ENCODE data around the gene IPCEF1. TPM values are rescaled to one million over a fixed set of nuclear protein-coding genes. Genes with fewer than 3 reads are reported as not detected.
"Not testable (repeated sequence)": the region's sequence is repeated elsewhere in the genome, so short reads cannot be mapped to it uniquely, and the experiment has no call there.

Gene IPCEF1
- total RNA-seq, 2 experiments from 2014 or later = 26.2 to 27.3 TPM

GRCh38 chr6:154308986-154309385 lies 47.6 kb downstream of the IPCEF1 start:
- ChIA-PET POLR2A (no interaction called here), CTCF (no interaction called here)
- H3K36me3 Mint-ChIP-seq (ENCODE audit: low read depth) = no peaks in the 10 kb centered on the region
- H3K4me1 Mint-ChIP-seq = no peaks in the 10 kb centered on the region
- H3K9me3 Mint-ChIP-seq = peaks cover 5% of the 10 kb centered on the region
- peaks cover 8% of the 10 kb centered on the region for H3K27me3 Mint-ChIP-seq
- DNase-seq = no peak
- H3K27ac Mint-ChIP-seq = no peak overlapping the region
- H3K4me3 Mint-ChIP-seq = no peak overlapping the region

DNA sequence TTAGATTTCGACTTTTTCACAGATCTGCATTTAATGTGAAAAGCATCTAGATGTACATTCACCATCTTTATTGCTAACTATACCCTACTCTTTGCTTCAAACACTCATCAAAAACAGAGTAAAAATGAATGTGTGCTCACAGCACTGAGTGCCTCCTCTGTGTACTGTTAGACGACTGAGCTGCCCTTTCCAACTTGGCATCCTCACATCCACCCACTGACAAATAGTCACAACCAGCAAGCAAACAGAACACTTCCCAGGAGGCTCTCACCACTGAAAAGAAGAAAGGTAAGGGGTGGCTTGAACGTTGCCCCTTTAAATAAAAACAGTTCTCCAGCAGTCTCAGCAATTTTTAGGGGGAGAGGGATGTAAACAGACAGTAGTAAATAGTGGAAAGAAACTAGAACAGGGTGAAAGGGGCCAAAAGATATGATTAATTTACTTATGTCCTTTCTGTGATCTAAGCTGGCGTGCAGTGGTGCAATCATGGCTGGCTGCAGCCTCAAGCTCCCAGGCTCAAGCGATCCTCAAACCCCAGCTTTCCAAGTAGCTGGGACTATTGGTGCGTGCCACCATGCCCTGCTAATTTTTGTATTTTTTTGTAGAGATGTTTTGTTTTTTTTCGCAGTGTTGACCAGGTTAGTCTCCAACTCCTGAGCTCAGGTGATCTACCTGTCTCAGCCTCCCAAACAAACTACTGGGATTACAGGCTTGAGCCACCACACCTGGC lies 48.7 kb downstream of the IPCEF1 start:
- peaks cover 8% of the 10 kb centered on the region for H3K27me3 Mint-ChIP-seq
- POLR2A ChIA-PET = no interaction called here
- H3K4me1 Mint-ChIP-seq = peaks cover under 1% of the 10 kb centered on the region
- H3K9me3 Mint-ChIP-seq = peaks cover 5% of the 10 kb centered on the region
- CTCF ChIA-PET = no interaction called here
- no peaks in the 10 kb centered on the region for H3K36me3 Mint-ChIP-seq (ENCODE audit: low read depth)
- H3K4me3 Mint-ChIP-seq = no peak overlapping the region
- no peak for DNase-seq
- no peak overlapping the region for H3K27ac Mint-ChIP-seq

DNA sequence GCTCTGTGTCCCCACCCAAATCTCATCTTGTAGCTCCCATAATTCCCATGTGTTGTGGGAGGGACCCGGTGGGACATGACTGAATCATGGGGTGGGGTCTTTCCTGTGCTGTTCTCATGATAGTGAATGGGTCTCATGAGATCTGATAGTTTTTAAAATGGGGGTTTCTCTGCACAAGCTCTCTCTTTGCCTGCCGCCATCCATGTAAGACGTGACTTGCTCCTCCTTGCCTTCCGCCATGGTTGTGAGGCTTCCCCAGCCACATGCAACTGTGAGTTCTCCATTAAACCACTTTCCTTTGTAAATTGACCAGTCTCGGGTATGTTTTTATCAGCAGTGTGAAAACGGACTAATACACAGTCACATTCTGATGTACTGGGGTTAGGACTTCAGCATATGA lies 49.5 kb downstream of the IPCEF1 start:
- H3K4me1 Mint-ChIP-seq; DNase-seq; H3K36me3 Mint-ChIP-seq (ENCODE audit: low read depth); H3K27me3 Mint-ChIP-seq; H3K9me3 Mint-ChIP-seq; H3K27ac Mint-ChIP-seq; H3K4me3 Mint-ChIP-seq; CTCF ChIA-PET; POLR2A ChIA-PET: not testable (repeated sequence)

GRCh38 chr6:154306696-154307095 lies 49.9 kb downstream of the IPCEF1 start:
- H3K36me3 Mint-ChIP-seq (ENCODE audit: low read depth) = no peaks in the 10 kb centered on the region
- ChIA-PET POLR2A (no interaction called here), CTCF (interaction anchor here (0.6 kb wide), 1 partner anchor 74 kb away, joined by 3 read pairs; no protein-coding TSS in a partner anchor)
- H3K4me1 Mint-ChIP-seq = peaks cover 9% of the 10 kb centered on the region
- H3K27ac Mint-ChIP-seq = no peak overlapping the region
- peaks cover 7% of the 10 kb centered on the region for H3K27me3 Mint-ChIP-seq
- no peak for DNase-seq
- H3K9me3 Mint-ChIP-seq = peaks cover 5% of the 10 kb centered on the region
- no peak overlapping the region for H3K4me3 Mint-ChIP-seq

DNA sequence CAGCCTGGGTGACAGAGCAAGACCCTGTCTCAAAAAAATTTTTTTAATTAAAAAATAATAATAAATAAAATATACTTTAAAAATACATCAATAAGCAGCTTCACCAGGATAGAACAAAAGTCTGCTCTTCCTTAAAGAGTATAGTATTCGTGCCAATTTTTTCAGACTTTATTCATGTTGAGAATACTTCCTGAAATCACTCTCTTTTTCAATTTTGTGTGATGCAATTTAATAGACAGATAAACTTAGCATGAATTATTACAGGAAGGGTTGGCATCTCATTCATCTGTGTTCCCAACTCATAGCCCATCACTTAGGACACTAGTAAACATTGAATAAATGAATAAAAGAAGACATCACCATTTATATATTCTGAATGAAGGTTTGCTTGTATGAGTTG lies 52.4 kb downstream of the IPCEF1 start:
- Mint-ChIP-seq H3K4me1 (peaks cover 12% of the 10 kb centered on the region), H3K36me3 (ENCODE audit: low read depth) (no peaks in the 10 kb centered on the region), H3K9me3 (no peaks in the 10 kb centered on the region), H3K4me3 (no peak overlapping the region), H3K27me3 (peaks cover 6% of the 10 kb centered on the region), H3K27ac (no peak overlapping the region)
- POLR2A ChIA-PET = no interaction called here
- CTCF ChIA-PET = interaction anchor here (0.6 kb wide), 1 partner anchor 107 kb away, joined by 4 read pairs; no protein-coding TSS in a partner anchor
- DNase-seq = no peak

- H3K27ac Mint-ChIP-seq; H3K36me3 Mint-ChIP-seq (ENCODE audit: low read depth); POLR2A ChIA-PET; DNase-seq; H3K9me3 Mint-ChIP-seq; CTCF ChIA-PET; H3K4me3 Mint-ChIP-seq; H3K27me3 Mint-ChIP-seq: not testable (repeated sequence)
- H3K4me1 Mint-ChIP-seq = peaks cover 12% of the 10 kb centered on the region
These were observed 53.0 kb downstream of the IPCEF1 start for GRCh38 chr6:154303642-154304041.

GRCh38 chr6:154301839-154302752 lies 54.5 kb downstream of the IPCEF1 start:
- no peaks in the 10 kb centered on the region for H3K36me3 Mint-ChIP-seq (ENCODE audit: low read depth)
- H3K4me3 Mint-ChIP-seq = no peak overlapping the region
- H3K4me1 Mint-ChIP-seq = peaks cover 14% of the 10 kb centered on the region
- no peak overlapping the region for H3K27ac Mint-ChIP-seq
- CTCF ChIA-PET = interaction anchor here (1.2 kb wide), 1 partner anchor 68 kb away, joined by 3 read pairs; no protein-coding TSS in a partner anchor
- DNase-seq = peak; percentile 44
- POLR2A ChIA-PET = no interaction called here
- peaks cover 6% of the 10 kb centered on the region for H3K27me3 Mint-ChIP-seq
- no peaks in the 10 kb centered on the region for H3K9me3 Mint-ChIP-seq

DNA sequence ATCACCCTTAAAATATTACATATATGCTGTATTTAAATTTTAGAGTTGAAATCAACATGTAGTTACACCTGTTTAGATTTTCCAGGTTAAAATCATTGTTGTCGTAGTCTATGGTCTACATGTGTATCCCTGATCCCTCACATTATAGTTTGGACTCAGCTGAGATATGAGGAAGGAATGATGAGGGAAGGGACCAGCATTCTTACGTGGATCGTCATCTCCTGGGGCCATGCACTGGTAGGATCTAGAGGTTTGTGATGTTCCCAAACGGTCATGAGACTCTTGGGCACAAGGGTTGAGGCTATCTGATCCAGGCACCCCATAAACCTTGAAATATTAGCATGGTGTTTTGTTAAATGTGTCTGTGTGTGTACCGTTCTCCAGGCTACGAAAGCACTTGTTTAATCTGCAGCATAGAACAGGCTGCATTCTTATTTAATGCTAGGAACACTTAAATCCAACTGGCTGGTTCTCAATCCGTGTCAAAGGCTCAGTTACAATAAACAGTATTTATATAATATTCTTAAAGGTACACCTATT lies 55.4 kb downstream of the IPCEF1 start:
- POLR2A ChIA-PET = no interaction called here
- peaks cover 6% of the 10 kb centered on the region for H3K27me3 Mint-ChIP-seq
- CTCF ChIA-PET = no interaction called here
- no peaks in the 10 kb centered on the region for H3K36me3 Mint-ChIP-seq (ENCODE audit: low read depth)
- H3K4me1 Mint-ChIP-seq = peaks cover 14% of the 10 kb centered on the region
- H3K4me3 Mint-ChIP-seq = no peak overlapping the region
- no peak overlapping the region for H3K27ac Mint-ChIP-seq
- no peaks in the 10 kb centered on the region for H3K9me3 Mint-ChIP-seq
- no peak for DNase-seq

GRCh38 chr6:154298297-154298696 lies 58.3 kb downstream of the IPCEF1 start:
- Mint-ChIP-seq H3K36me3 (ENCODE audit: low read depth) (no peaks in the 10 kb centered on the region), H3K9me3 (no peaks in the 10 kb centered on the region), H3K4me3 (no peak overlapping the region), H3K27ac (no peak overlapping the region), H3K4me1 (peaks cover 14% of the 10 kb centered on the region), H3K27me3 (peaks cover 6% of the 10 kb centered on the region)
- DNase-seq = no peak
- POLR2A ChIA-PET = no interaction called here
- CTCF ChIA-PET = no interaction called here

- Mint-ChIP-seq H3K4me3 (no peak overlapping the region), H3K4me1 (peaks cover 13% of the 10 kb centered on the region), H3K27me3 (peaks cover 7% of the 10 kb centered on the region), H3K36me3 (ENCODE audit: low read depth) (no peaks in the 10 kb centered on the region), H3K9me3 (no peaks in the 10 kb centered on the region), H3K27ac (no peak overlapping the region)
- POLR2A ChIA-PET = no interaction called here
- no peak for DNase-seq
- CTCF ChIA-PET = no interaction called here
These were observed 58.9 kb downstream of the IPCEF1 start for GRCh38 chr6:154297721-154298120.

DNA sequence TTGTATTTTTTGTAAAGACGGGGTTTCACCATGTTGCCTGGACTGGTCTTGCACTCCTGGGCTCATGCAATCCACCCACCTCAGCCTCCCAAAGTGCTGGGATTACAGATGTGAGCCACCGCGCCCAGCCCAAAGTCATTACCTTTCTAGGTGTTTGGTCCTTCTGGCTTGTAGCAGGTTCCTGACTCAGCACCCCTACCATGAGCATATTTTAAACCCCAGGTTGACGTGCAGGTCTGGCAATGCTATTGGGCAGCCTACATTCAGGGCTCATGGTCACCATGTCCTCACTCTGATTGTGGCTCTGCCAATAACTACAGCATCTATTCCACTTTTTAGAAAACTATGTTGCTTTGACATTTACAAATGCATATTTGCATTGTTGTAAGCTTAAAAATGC lies 59.4 kb downstream of the IPCEF1 start:
- Mint-ChIP-seq H3K4me1 (peaks cover 10% of the 10 kb centered on the region), H3K27me3 (peaks cover 12% of the 10 kb centered on the region), H3K4me3 (no peak overlapping the region), H3K27ac (no peak overlapping the region), H3K36me3 (ENCODE audit: low read depth) (no peaks in the 10 kb centered on the region), H3K9me3 (no peaks in the 10 kb centered on the region)
- CTCF ChIA-PET = no interaction called here
- POLR2A ChIA-PET = no interaction called here
- DNase-seq = no peak

DNA sequence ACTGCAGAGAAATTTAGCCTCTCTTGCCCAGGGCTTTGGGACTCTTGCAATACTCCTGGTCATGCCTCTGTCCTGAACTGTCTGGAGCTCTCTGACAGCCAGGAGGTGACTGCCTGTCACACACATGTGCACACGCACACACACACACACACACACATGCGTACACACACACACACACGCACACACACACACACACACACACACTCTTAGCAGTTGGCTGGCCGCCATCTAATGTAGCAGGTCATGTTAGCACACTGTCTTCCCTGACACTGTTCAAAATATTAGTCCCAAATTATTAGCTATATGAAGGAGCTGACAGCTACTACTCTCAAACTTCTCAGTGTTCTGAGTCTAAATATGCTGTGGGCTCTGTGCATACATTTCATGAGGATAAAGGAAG lies 60.9 kb downstream of the IPCEF1 start:
- ChIA-PET CTCF (no interaction called here), POLR2A (no interaction called here)
- no peak for DNase-seq
- Mint-ChIP-seq H3K36me3 (ENCODE audit: low read depth) (no peaks in the 10 kb centered on the region), H3K27ac (no peak overlapping the region), H3K9me3 (no peaks in the 10 kb centered on the region), H3K4me1 (peaks cover 2% of the 10 kb centered on the region), H3K27me3 (peaks cover 11% of the 10 kb centered on the region), H3K4me3 (no peak overlapping the region)

DNA sequence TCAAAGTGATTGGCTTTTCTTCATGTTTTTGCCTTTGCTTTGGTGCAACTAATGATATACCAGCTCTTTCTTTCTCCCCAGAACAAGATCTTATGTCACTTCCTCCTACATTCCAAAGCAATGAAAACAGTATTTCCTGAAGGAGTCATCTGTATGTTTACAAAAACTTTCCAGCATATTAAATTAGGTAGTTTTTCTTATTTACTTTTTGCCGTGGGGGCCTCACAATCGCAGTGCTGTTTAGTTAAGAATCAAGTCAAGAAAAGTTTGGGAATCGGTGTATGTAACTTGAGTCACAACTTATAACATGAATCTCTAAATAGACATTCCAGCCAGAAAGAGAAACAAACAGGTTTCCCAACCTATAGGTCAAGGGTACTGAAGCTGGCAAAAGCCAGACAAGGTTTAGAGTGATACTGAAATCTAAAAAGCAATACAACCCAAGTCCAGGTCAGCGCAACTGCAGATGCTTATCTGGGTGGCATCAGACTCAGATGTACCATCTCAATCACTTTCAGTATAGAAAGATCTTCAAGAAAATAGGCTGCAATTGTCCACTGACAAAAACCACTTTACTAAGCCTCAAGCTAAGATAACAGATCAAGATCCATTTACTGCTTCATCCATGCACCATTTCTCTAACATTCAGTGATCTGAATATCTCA lies 63.6 kb downstream of the IPCEF1 start:
- POLR2A ChIA-PET = no interaction called here
- DNase-seq = no peak
- H3K4me1 Mint-ChIP-seq = no peaks in the 10 kb centered on the region
- no peaks in the 10 kb centered on the region for H3K36me3 Mint-ChIP-seq (ENCODE audit: low read depth)
- H3K27me3 Mint-ChIP-seq = peaks cover 8% of the 10 kb centered on the region
- no peaks in the 10 kb centered on the region for H3K9me3 Mint-ChIP-seq
- H3K27ac Mint-ChIP-seq = no peak overlapping the region
- CTCF ChIA-PET = interaction anchor here (1.2 kb wide), 1 partner anchor 16 kb away, joined by 3 read pairs; no protein-coding TSS in a partner anchor
- H3K4me3 Mint-ChIP-seq = no peak overlapping the region

Data from activated CD4-positive, alpha-beta T cell treated with anti-CD3 and anti-CD28 coated beads, Interleukin-2, amount 10 ng/mL, durations not matched to agents 7 days and 5 days (primary cell).